ENCODE data around the gene METTL16.

DNA sequence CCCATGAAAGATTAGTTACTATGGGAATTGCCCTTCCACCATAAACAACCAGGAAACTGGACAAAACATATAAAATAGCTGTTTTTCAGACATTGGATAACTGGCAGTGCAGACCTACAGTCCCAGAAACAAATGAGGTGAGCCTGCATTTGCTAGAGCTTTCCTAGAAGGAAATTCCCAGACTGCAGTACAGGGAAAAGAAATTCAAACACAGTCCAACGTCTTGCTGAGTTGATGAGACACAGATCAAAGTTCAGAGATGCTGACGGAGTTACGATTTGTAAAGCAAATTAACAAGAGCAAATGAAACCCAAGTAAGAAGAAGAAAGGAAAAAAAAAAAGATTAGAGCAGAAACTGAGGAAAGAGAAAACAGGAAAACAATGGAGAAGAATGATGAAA, 69.5 kb downstream of the METTL16 start:
- TF ChIP-seq CTCF (IDR thresholded peaks at IDR 0.05; ENCODE audit: low read depth, low read length, missing input control) (no peak), SP1 (IDR thresholded peaks at IDR 0.05) (no peak), REST (IDR thresholded peaks at IDR 0.05) (no peak), YY1 (IDR thresholded peaks at IDR 0.05) (no peak), MAX (IDR thresholded peaks at IDR 0.05) (no peak), JUND (IDR thresholded peaks at IDR 0.05) (no peak), EGR1 (IDR thresholded peaks at IDR 0.05; ENCODE audit: low read depth in 2 of 2) (no peak), FOXA1 (IDR thresholded peaks at IDR 0.05) (no peak), ATF3 (IDR thresholded peaks at IDR 0.05) (no peak), RXRA (IDR thresholded peaks at IDR 0.05) (no peak)
